B cell (primary cell): Measurements from ENCODE around the gene ZNF81. TPM values are rescaled to one million over a fixed set of nuclear protein-coding genes. Genes with fewer than 3 reads are reported as not detected.

Experiments
- ATAC-seq: fragments of 200-7000 bp; cut with Tn5 transposase; one replicate; pipeline ENCODE4 v1.10.0; 2021; ENCODE audit warnings: low read depth, mild to moderate bottlenecking, moderate number of reproducible peaks, moderate library complexity
- CTCF ChIA-PET: fragments of 350-600 bp; sonication (Branson Sonifier 250); formaldehyde crosslinking; loops from one replicate; lab custom pipeline; 2021; ENCODE audit warnings: antibody characterized with exemption, inconsistent platforms; lab: Charles Lee
- POLR2A ChIA-PET: fragments of 350-600 bp; sonication (Branson Sonifier 250); formaldehyde crosslinking; loops from one replicate; lab custom pipeline; 2021; ENCODE audit warnings: antibody characterized with exemption; lab: Charles Lee
- DNase-seq: peaks from one replicate; pipeline ENCODE4 v3.0.0; 2013
- H2AFZ ChIP-seq: 2 replicates; pipeline ENCODE4 v1.6.1; 2012; ENCODE audit warnings: mild to moderate bottlenecking, low read depth, low read length; ENCODE audit not compliant: insufficient read depth, poor library complexity, severe bottlenecking
- H3K27ac ChIP-seq, 2 donors: 1 replicate in 1 of 2; 2 replicates in 1 of 2; pipeline ENCODE4 v1.5.1; 2012 to 2013; ENCODE audit warnings: low read length in 2 of 2, mild to moderate bottlenecking in 2 of 2, moderate library complexity in 1 of 2
- H3K27me3 ChIP-seq, 4 experiments: fragments of 200-600 bp in 1 of 4; sonication (generic) in 1 of 4; replicated peaks in 1 of 4; 1 replicate in 2 of 4; 2 replicates in 2 of 4; pipeline versions ENCODE4 v1.6.1 to v1.7.0; 2013 to 2016; ENCODE audit warnings: low read length in 3 of 4, mild to moderate bottlenecking in 2 of 4, mixed read lengths in 1 of 4, moderate library complexity in 1 of 4; ENCODE audit not compliant: insufficient read depth in 4 of 4, control insufficient read depth in 3 of 4; ENCODE audit errors: control extremely low read depth in 1 of 4
- H3K36me3 ChIP-seq, 2 experiments: replicated peaks in 1 of 2; 1 replicate in 1 of 2; 2 replicates in 1 of 2; pipeline versions ENCODE4 v1.6.1 to v1.7.1; 2013; ENCODE audit warnings: low read length in 1 of 2; ENCODE audit not compliant: insufficient read depth in 2 of 2, control insufficient read depth in 1 of 2; ENCODE audit errors: control extremely low read depth in 1 of 2, extremely low read depth in 1 of 2
- H3K4me1 ChIP-seq, 2 donors: fragments of 200-600 bp in 1 of 2; sonication (generic) in 1 of 2; 1 replicate in 1 of 2; 2 replicates in 1 of 2; pipeline versions ENCODE4 v1.5.1 to v1.6.1; 2013 to 2017; ENCODE audit warnings: low read length in 2 of 2; ENCODE audit not compliant: control insufficient read depth in 2 of 2, insufficient read depth in 2 of 2
- H3K4me2 ChIP-seq: replicated peaks from 2 replicates; pipeline ENCODE3; 2012; ENCODE audit warnings: mild to moderate bottlenecking, low read depth, low read length; ENCODE audit not compliant: poor library complexity, severe bottlenecking
- H3K4me3 ChIP-seq, 5 experiments: fragments of 200-600 bp in 1 of 5; sonication (generic) in 1 of 5; 1 replicate in 3 of 5; 2 replicates in 2 of 5; pipeline versions ENCODE4 v1.5.1 to v1.7.0; 2011 to 2016; ENCODE audit warnings: low read length in 4 of 5, mild to moderate bottlenecking in 4 of 5, low read depth in 2 of 5, control low read depth in 1 of 5, moderate library complexity in 1 of 5; ENCODE audit not compliant: insufficient read depth in 1 of 5; ENCODE audit errors: control extremely low read depth in 1 of 5, extremely low read depth in 1 of 5
- H3K79me2 ChIP-seq: fragments of 200-600 bp; sonication (generic); one replicate; pipeline ENCODE4 v1.6.0; 2016; ENCODE audit warnings: low read length; ENCODE audit not compliant: control insufficient read depth, insufficient read depth
- H3K9ac ChIP-seq: fragments of 200-600 bp; sonication (generic); 2 replicates; pipeline ENCODE4 v1.6.1; 2017; ENCODE audit warnings: mild to moderate bottlenecking, low read length, moderate library complexity
- H3K9me3 ChIP-seq, 3 donors: one replicate each; pipeline versions ENCODE4 v1.6.1 to v1.7.1; 2013; ENCODE audit warnings: low read length in 2 of 3; ENCODE audit not compliant: control insufficient read depth in 2 of 3, insufficient read depth in 1 of 3; ENCODE audit errors: control extremely low read depth in 1 of 3
- H4K20me1 ChIP-seq: 2 replicates; pipeline ENCODE4 v1.6.0; 2012; ENCODE audit warnings: mild to moderate bottlenecking, low read length; ENCODE audit not compliant: insufficient read depth, control insufficient read depth, poor library complexity, severe bottlenecking
- H3K27ac Mint-ChIP-seq: one replicate; pipeline ENCODE4 v1.8.0; 2021; ENCODE audit warnings: mixed read lengths
- H3K27me3 Mint-ChIP-seq: one replicate; pipeline ENCODE4 v1.8.0; 2021; ENCODE audit warnings: mixed read lengths
- H3K4me1 Mint-ChIP-seq: one replicate; pipeline ENCODE4 v1.8.0; 2021; ENCODE audit warnings: mixed read lengths
- H3K4me3 Mint-ChIP-seq: one replicate; pipeline ENCODE4 v1.8.0; 2021; ENCODE audit warnings: mixed read lengths
- H3K9me3 Mint-ChIP-seq: one replicate; pipeline ENCODE4 v1.8.0; 2022; ENCODE audit warnings: mixed read lengths; ENCODE audit not compliant: insufficient read depth
- EZH2 ChIP-seq: IDR thresholded peaks from 2 replicates; pipeline ENCODE4 v1.6.1; 2012; ENCODE audit warnings: borderline replicate concordance, low read depth, mild to moderate bottlenecking, moderate library complexity, low read length; ENCODE audit not compliant: insufficient read depth, poor library complexity, severe bottlenecking
- WGBS: methylation state at CpG from one replicate; pipeline ENCODE4 v1.1.5; 2013; ENCODE audit warnings: missing lambda C conversion rate; ENCODE audit not compliant: insufficient coverage; 5-methylcytosine and 5-hydroxymethylcytosine counted together
- intact Hi-C: fragments of 100-400 bp; cut with micrococcal nuclease; formaldehyde crosslinking; loops from one replicate; pipeline ENCODE4 v1.10.0; 2022
- polyA plus RNA-seq: library from polyadenylated mRNA; depleted of rRNA; stranded (reverse); fragments of >200 nt; gene quantifications from 2 replicates; pipeline ENCODE4 v1.2.3, GENCODE V29; 2012
- total RNA-seq, 2 donors: library from RNA; stranded (reverse); fragments of 120-200 nt in 1 of 2; gene quantifications; 1 replicate in 1 of 2; 2 replicates in 1 of 2; pipeline versions ENCODE4 v1.2.3 to v1.2.4, GENCODE V29; 2013 to 2022
- TF ChIP-seq, protein P1 (sequence below): fragments of 200-600 bp; IDR thresholded peaks from one replicate; pipeline ENCODE4 v1.8.0; 2022; ENCODE audit warnings: antibody characterized with exemption, mild to moderate bottlenecking

The ZNF81 gene
- total and polyA plus RNA-seq, 2 donors (not counting 1 experiment from before 2014, with no cell fraction given) = 3.5 to 17.7 TPM

DNA sequence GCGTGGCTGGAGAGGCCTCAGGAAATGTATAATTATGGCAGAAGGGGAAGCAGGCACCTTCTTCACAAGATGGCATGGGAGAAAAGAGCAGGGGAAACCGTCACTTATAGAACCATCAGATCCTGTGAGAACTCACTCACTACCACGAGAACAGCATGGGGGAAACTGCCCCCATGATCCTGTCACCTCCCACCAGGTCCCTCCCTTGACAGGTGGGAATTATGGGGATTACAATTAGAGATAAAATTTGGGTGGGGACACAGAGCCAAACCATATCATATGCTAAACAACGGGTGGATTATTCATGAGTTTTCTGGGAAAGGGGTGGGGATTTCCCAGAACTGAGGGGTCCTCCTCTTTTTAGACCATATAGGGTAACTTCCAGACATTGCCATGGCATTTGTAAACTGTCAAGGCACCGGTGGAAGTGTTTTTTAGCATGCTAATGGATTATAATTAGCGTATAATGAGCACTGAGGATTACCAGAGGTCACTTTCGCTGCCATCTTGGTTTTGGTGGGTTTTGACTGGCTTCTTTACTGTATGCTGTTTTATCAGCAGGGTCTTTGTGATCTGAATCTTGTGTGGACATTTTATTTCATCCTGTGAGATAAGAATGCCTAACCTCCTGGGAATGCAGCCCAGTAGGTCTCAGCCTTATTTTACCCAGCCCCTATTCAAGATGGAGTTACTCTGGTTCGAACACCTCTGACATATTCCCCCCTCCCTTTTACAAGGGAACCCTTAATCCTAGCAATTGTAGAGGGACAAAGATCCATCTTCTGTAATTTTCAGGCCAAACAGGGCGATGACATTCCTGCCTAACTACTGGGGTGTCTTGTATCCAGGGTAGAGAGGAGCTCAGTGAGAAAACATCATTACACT lies 27.6 kb upstream of the ZNF81 start:
- ATAC-seq = no peak
- Mint-ChIP-seq H3K4me3 (no peak overlapping the region), H3K9me3 (no peaks in the 10 kb centered on the region), H3K27ac (no peak overlapping the region), H3K4me1 (peaks cover 6% of the 10 kb centered on the region), H3K27me3 (no peaks in the 10 kb centered on the region)
- Histone ChIP-seq H3K79me2 (no peaks in the 10 kb centered on the region), H3K4me3 (no peak overlapping the region), H4K20me1 (no peaks in the 10 kb centered on the region), H3K9ac (no peak overlapping the region), H3K27ac (no peak overlapping the region), H2AFZ (no peak overlapping the region), H3K4me2 (no peak overlapping the region), H3K9me3 (no peaks in the 10 kb centered on the region), H3K36me3 (no peaks in the 10 kb centered on the region), H3K4me1 (no peaks in the 10 kb centered on the region), H3K27me3 (no peaks in the 10 kb centered on the region)
- DNase-seq = no peak
- WGBS = 75% methylated on average over 2 of the region's 9 CpGs
- ChIA-PET POLR2A (no interaction called here), CTCF (no interaction called here)
- TF ChIP-seq, protein P1, sequence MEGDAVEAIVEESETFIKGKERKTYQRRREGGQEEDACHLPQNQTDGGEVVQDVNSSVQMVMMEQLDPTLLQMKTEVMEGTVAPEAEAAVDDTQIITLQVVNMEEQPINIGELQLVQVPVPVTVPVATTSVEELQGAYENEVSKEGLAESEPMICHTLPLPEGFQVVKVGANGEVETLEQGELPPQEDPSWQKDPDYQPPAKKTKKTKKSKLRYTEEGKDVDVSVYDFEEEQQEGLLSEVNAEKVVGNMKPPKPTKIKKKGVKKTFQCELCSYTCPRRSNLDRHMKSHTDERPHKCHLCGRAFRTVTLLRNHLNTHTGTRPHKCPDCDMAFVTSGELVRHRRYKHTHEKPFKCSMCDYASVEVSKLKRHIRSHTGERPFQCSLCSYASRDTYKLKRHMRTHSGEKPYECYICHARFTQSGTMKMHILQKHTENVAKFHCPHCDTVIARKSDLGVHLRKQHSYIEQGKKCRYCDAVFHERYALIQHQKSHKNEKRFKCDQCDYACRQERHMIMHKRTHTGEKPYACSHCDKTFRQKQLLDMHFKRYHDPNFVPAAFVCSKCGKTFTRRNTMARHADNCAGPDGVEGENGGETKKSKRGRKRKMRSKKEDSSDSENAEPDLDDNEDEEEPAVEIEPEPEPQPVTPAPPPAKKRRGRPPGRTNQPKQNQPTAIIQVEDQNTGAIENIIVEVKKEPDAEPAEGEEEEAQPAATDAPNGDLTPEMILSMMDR = no peak
- TF ChIP-seq EZH2 = no peak
- intact Hi-C loops = no loop called here

DNA sequence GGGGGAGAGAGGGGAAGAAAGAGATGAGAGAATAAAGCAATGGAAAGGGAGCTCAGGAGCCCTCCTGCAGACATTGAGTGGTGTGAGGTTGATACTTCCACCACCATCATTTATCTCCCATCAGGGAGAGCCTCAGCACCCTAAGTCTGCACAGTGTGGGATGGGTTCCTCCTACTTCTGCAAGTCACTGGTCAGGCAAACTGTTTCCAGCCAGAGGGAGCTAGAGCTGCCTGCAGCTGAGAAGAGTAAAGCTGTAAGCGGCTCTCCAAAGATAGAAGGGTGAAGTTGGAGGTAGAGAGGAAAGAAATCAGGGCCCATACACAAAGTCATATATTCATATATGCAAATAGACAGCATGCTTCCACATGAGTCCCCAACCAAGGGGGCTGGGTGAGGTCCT lies 21.9 kb upstream of the ZNF81 start:
- WGBS = no CpG with 5 or more reads among the region's 1 CpG
- Histone ChIP-seq H3K9ac (no peak overlapping the region), H4K20me1 (no peaks in the 10 kb centered on the region), H2AFZ (no peak overlapping the region), H3K27ac (no peak overlapping the region), H3K9me3 (no peaks in the 10 kb centered on the region), H3K36me3 (no peaks in the 10 kb centered on the region), H3K4me1 (no peaks in the 10 kb centered on the region), H3K27me3 (no peaks in the 10 kb centered on the region), H3K79me2 (no peaks in the 10 kb centered on the region), H3K4me3 (no peak overlapping the region), H3K4me2 (no peak overlapping the region)
- DNase-seq (no peak), ATAC-seq (no peak)
- CTCF ChIA-PET = no interaction called here
- POLR2A ChIA-PET = no interaction called here
- no peaks in the 10 kb centered on the region for H3K4me1 Mint-ChIP-seq
- intact Hi-C loops = no loop called here
- H3K27ac Mint-ChIP-seq = no peak overlapping the region
- no peak overlapping the region for H3K4me3 Mint-ChIP-seq
- H3K9me3 Mint-ChIP-seq = no peaks in the 10 kb centered on the region
- peaks cover 9% of the 10 kb centered on the region for H3K27me3 Mint-ChIP-seq
- TF ChIP-seq EZH2 = no peak
- TF ChIP-seq, protein P1 = no peak
